HG03457 (cell line): ENCODE data around the gene ADGRD1.

Experiments used
- ATAC-seq: cut with Tn5 transposase; IDR thresholded peaks from one replicate; pipeline ENCODE4 v1.9.1; 2021; ENCODE audit warnings: moderate number of reproducible peaks; ENCODE audit not compliant: unreplicated experiment

The ADGRD1 gene

DNA sequence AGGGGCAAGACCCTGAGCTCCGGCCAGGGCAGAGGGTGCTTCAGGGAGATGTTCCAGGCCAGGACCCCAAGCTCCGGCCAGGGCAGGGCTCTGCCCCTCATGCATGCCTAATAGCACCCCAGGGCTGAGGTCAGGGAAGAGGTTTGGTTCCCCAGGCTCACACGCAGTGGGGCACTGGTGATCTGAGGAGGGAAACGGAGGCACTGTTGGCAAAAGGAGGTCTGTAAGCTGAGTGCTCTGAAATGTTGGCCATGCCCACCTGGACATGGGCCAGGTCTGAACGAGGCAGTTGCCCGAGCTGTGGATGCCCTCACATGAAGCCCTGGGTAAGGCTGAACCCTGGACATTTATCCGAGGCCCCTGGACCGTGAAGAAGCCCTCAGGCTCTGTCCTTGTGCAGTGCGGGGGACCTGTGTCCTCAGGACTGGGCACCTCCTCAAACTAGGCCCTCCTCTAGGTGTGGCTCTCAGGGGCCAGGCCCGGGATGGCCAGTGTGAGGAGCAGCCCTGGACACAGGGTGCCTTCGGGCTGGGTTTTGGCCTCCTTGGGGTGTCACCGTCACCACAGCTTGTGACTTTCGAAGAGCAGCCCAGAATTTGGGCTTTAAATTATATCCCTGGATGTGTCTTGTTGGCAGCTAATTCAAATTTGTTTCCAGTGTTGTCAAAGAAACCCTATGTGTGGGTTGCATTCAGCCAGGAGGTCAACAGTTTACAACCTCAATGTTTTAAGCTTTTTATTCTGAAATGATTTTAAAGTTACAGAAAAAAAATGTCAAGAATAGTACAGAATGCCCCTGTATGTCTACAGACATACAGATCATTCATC, 66.8 kb downstream of the ADGRD1 start:
- no peak for ATAC-seq

DNA sequence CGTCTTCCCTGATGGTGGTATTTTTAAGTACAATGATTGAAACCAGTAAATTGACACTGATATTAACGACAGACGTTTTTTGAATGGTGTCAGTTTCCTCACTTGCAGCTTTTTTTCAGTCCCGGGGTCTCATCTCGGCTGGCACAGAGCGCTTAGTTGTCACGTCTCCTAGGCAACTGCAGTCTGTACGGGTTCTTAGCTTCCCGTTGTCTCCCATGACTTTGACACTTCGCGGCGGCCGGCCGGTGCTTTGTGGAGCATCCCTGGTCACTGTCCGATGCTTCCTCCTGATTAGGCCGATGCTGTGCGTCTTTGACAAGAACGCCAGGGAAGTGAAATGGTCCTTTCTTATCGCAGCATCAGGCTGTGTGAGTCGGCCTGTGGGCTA, 67.4 kb downstream of the ADGRD1 start:
- ATAC-seq = no peak

DNA sequence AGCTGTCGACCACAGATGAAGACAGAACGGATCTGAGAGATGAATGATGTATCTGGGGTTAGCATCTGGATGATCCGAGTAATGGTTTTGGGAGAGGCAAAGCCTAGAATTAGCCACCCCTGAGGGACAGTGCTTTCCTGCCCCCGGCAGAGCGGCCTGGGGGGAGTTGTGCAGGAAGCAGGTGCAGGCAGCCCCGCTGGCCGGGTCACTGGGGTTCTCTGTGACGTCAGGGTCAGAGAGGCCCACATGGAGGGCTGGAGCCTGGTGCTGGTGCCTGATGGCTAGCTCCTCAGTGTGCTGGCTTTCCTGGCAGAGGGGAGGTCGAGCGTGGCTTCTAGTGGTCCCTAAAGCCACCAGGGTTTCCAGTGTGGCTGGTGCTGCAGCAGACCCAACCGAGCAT, 70.3 kb downstream of the ADGRD1 start:
- no peak for ATAC-seq

DNA sequence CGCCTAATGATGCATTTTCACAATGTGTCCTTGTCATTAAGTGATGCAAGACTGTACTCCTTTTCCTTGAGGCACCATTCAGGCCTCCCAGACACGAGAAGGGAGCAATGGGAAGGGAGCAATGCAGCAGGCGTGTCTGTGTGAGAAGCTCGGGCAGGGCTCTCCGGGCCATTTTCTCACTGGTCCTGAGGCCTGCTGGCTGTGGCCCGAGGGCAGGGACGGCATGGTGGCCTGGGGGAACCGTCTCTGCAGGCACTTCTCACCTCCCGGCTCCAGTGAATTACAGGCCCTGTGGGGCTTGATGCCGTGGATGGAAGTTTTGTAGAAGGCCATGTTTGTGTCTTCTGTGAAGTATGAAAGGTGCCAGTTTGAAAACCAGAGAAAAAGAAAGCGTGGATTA, 71.0 kb downstream of the ADGRD1 start:
- ATAC-seq = no peak

DNA sequence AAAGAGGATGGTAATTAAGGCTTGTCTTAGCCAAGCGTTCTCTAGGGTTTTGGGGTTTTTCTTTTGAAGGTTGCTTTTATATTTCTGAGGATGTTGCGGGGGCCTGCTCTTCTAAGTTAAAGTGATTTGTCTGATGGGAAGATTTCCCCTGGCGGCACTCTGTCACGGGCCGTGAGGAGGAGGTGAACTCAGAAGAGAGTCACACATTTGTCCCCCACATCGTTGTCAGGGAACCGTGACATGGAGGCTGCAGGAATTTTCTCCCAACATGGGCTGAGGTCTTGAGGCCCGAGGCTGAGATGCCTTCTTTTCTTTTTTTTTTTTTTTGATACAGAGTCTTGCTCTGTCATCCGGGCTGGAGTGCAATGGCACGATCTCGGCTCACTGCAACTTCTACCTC, 71.5 kb downstream of the ADGRD1 start:
- ATAC-seq = no peak

DNA sequence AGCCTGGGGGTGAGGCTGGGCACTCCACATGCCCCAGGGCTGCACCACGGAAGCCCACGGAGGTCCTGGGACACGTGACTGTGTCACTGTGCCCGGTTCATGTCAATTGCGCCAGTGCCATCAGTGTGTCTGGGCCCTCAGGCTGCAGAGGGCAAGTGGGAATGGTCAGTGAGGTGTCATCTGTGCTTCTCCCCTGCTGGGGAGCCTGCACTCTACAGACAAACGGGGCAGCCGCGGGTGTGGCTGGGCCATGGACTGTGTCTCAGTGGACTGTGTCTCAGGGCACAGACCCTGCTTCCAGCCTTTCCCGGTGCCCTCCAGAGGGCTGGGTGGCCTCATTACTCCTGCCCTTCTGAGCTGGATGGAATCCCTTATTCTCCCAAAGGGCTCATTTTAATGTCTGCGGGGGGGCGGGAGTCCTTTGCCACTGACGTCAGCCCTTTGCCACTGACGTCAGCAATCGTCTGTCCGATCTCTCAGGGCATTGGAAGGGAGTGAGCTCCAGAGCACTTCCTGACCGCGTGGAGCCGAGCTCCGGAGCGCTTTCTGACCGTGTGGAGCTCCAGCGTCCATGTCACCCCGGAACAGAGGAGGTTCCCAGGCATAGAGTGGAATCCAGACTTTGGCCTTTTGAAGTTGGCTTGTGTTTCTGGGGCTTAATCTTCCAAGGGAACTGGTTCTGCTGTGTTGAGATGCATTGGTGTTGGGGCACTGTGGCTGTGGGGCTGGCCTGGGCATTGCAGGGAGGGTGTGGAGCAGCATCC, 72.4 kb downstream of the ADGRD1 start:
- no peak for ATAC-seq

DNA sequence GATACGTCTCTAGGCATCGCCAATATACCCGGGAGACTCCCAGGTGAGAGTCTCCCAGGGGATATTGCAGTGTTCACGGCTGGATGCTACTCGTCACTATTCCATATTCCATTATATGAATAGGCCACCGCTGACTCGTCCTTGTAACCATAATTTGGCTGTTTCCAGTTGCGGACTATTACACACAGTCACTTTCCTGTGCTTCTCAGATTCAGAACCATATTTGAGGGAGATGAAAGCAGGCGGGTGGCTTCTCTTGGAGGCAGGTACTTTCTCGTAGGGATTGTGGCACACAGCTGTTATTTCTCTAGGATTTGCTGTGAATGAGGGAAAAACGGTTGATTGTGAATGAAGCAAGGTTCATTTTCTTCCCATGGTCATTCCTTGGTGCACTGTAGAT, 73.0 kb downstream of the ADGRD1 start:
- no peak for ATAC-seq

DNA sequence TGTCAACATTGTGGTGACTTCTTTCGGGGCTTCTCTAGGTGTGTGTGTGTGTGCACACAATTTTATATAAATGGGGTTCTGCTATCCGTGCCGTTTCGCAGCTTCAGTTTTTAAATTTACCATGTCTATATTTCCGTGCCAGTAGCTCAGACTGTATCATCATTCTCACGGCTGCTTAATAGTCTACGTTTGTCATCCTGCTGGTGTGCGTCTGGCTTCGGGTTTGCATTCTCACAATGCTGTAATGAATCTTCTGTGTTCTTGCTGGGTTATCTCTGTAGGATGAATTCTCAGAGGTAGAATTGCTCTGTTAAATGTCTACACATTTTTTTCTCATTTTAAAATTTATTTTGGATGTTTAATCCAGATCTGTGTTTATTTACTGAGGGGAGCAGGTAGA, 73.6 kb downstream of the ADGRD1 start:
- no peak for ATAC-seq

DNA sequence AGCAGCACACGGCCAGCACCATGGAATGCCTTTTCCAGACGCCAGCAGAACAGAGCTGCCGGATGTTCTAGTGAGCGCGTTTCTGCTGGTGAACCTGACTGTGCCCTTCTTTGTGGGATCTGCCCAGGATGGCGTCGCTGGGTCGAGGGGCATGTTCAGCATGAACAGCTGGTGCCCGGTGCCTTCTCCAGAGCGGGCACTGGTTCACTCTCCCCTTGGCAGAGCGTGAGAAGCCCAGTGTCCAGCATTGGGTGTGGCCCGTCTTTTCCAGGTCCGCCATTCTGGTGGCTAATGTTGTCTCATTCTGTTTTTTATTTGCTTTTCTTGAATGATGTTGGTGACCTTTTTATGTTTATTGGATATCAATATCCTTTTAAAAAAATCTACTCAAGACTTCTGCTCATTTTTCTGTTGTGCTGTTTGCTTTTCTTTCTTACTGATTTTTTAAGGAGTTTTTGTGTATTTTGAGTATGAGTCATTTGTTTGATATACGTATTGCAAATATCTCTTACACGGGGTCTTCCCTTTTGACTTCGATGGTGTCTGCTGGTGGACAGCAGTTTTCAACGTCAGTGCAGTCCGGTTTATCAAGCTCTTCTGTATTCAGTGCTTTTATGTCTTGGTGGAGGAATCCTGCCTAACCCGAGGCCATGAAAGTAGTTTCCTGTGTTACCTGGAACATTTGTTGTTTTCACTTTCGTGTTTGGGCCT, 74.3 kb downstream of the ADGRD1 start:
- no peak for ATAC-seq

DNA sequence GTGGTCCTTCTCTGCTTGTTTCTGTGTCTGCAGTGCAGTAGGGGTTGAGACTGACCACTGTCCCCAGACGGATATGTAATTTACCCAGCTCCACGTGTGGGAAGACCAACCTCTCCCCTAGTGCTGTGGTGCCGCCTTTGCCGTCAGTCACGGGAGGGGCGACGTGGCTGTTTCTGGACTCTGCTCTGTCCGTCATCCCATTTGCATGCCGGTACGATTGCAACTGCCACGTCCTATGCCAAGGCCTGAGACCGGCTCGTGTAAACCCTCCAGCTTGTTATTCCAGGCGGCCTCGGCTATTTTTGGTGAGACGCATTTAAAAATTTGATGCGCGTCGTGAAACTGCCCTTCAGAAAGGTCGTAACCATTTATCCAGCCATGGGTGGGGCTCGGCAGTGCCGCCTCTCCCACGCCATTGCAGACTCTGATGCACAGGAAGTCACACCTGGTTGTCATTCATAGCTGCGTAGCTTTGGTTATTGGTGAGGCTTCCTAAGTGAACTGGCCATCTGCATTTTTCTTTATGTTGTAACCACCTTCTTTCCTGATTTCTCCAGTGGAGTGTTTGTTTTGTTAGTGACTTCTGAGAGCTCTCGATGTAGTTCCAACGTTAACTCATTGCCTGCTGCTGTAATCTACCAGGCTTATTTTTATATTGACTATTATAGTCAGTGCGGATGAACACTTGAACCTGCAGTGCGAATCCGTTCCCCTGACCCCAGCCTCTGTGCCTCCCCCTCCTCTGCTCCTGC, 75.1 kb downstream of the ADGRD1 start:
- no peak for ATAC-seq

DNA sequence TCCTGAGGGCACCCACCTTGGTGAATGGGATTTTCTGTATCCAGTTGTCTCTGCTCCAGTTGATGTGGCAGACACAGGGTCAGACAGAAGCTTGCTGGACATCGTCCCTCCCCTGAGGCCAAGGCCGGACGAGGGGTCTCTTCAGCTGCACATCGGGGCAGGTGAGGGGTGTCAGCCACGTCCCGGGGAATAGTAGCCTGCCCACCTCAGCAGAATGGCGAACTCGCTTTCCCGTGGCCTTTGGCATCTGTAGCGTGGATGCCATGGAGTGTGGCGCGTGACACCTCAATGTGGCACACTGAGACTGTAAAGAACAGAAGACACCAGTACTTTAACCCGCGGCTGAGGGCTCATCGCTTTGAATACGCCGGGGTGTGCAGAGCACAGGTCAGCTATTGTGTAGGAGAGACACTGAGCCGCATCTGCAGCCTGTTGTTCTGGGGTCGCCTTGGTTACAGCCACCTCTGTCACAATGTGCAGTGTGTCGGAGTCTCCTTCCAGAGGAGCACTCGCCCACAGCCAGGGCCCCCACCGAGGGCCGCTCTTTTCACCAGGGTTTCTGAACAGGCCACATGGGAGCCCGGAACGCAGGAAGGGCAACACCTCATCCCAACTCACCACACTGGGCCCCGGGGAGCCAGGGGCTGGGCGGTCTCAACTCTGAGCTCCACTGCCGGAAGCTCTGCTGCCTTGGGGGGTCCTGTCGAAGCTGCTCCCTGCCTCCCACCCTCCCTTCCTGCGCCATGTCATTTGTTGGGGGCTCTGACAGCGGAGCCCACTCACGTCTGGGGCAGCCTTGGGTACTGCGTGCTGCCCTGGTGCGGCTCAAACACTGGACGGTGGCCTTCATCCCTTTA, 77.0 kb downstream of the ADGRD1 start:
- no peak for ATAC-seq

DNA sequence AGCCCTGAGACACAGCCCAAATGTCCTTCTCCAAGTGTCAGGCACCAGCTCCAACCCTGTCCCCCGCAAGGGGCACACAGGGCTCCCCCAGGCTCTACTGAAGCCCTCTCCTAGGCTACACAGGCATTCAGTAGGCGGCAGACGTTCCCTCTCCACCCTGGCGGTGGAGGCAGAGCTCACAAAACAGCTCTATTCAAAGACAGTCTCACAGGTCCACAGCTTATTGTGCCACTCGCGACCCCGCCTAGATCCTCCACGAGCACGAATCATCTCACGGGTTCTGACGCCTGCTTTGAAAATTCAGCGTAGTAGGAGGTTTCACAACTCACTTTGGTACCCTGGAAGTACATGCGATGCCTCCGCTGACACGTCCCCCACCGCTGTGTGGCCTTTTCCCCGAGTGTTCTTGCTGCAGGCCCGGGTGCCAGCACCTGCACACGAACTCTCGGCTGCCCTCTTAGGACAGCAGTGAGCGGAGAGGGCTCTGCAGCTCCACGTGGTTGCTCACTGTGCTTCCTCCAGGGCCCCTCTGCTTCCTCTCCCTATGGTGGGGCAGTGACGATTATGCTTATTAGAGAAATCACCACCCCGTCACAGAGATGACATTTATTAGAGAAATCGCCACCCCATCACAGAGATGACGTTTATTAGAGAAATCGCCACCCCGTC, 78.5 kb downstream of the ADGRD1 start:
- ATAC-seq = no peak

DNA sequence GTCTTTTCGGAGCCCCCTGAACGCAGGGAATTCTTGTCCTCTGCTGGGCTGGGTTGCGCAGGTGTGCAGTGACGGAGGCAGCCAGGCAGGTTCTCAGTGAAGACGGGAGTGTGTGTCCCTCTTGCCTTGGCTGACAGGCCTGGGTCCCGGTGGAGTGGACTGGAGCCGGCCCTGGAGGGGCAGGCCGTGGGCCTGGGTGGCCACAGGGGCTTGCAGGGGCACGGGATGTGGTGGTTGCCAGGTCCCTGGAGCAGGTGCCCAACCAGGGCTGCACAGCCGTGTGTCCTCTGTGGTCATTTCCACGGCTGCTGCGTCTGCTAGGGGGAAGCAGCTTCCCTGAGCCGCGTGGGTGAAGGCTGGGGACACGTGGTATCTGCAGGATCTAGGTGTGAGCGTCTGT, 79.8 kb downstream of the ADGRD1 start:
- no peak for ATAC-seq

DNA sequence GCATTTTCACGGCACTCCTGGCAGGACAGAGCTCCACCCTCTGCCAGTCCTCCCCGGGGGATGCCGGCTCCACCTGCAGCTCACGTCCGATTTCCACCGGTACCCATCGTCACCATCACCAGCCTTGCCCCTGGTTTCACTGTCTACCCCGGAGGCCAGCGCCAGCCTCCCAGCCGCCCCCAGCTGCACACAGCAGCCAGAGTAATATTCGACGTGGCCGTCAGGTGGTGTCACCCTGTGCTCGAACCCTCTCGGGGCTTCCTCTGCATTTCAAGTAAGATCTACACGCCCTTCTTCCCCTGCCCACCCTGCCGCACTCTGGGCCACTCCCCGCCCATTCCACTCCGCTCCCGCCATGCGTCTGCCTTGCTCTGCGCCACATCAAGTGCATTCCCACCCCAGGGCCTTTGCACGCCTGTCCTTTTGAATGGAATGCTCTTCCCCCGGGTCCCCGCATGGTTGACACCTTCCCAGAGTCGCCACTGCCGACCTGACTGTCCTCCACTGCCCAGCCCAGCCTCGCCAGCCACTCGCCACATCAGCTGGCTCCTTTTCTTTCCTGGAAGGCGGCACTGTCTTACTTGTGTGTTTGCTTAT, 80.3 kb downstream of the ADGRD1 start:
- no peak for ATAC-seq

DNA sequence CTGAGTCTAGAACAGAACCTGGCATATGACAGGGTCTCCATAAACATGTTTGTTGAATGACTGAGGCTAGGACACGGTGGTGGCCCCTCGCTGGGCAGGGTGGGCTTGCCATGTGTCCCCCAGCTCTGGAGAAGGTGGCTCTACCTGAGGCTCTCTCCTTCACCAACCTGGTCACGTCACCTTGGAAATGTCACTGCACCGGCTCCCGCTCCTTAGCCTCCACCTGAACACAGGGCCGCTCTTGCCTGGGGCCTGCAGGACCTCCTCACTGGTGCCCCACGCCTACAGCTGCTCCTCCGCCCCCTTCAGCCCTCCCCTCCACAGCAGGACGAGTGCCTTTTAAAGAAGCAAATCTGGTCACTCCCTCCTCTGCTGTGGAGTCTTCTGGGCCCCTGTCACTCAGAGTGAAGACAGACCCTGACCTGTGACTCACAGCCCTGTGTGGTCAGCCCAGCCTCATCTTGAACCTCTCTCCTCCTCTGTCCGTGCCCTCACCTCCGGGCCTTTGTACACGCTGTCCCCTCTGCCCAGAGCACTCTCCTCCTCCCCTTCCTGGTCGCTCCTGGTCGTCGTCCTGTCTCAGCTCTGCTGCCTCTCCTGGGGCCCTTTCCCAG, 81.0 kb downstream of the ADGRD1 start:
- no peak for ATAC-seq

DNA sequence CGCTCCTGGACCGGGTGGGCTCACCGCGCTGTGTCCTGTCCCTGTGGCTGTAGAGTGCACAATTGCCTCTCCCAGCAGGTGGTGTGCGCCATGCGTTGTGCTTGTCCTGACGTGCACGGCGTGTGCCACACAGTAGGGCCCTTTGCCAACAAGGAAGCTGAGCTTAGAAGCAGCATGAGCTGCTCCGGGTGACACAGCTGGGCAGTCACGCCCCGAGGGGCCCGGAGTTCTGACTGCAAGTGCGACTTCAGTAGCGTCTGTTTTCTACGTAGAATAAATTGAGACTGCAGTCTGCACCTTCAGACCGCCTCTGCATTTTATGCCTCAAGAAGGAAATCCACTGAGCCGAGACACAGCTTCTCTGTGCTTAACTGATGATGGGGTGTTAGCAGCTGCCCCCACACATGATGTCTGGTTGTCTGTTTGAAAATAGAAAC, 81.6 kb downstream of the ADGRD1 start:
- no peak for ATAC-seq

DNA sequence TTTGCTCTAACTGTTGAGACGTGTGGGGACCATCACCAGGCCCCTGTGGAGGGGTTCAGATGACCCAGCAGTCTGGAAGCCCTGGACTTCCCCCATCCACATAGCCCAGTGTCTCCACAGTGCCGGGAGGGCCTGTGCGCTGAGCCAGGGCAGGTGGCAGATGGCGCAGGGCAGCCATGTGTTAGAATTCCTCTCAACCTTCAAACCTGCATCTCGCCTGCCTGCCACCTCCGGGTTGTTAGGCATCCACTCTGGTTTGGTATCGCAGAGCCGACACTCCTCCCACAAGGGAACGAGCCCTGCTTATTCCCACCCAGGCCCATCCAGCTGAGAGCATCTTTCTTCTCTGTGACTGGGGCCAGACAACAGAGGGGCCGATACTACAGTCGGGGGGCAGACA, 84.5 kb downstream of the ADGRD1 start:
- ATAC-seq = no peak
